ENCODE measurements around the gene FAM193A.

- TF ChIP-seq, protein P1, sequence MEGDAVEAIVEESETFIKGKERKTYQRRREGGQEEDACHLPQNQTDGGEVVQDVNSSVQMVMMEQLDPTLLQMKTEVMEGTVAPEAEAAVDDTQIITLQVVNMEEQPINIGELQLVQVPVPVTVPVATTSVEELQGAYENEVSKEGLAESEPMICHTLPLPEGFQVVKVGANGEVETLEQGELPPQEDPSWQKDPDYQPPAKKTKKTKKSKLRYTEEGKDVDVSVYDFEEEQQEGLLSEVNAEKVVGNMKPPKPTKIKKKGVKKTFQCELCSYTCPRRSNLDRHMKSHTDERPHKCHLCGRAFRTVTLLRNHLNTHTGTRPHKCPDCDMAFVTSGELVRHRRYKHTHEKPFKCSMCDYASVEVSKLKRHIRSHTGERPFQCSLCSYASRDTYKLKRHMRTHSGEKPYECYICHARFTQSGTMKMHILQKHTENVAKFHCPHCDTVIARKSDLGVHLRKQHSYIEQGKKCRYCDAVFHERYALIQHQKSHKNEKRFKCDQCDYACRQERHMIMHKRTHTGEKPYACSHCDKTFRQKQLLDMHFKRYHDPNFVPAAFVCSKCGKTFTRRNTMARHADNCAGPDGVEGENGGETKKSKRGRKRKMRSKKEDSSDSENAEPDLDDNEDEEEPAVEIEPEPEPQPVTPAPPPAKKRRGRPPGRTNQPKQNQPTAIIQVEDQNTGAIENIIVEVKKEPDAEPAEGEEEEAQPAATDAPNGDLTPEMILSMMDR (IDR thresholded peaks at IDR 0.05) = no peak
- TF ChIP-seq POLR2A (IDR thresholded peaks at IDR 0.05) = no peak
Observed at GRCh38 chr4:2735869-2736268, 199.4 kb downstream of the FAM193A start.
